ENCODE data around the gene PEMT.

Gene PEMT

DNA sequence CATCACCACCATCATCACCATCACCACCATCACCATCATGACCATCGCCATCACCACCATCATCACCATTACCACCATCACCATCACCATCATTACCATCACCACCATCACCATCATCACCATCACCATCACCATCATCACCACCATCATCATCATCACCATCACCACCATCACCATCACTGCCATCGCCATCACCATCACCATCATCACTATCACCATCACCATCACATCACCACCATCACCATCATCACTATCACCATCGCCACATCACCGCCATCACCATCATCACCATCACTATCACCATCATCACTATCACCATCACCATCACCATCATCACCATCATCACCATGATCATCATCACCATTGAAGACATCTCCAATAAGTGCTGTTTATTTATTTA, 131.5 kb downstream of the PEMT start:
- no peak overlapping the region for H3K27ac ChIP-seq
- no peak for DNase-seq
- in situ Hi-C loops (cut with HindIII; ENCODE audit: low pct_ligation_motif_present, low sequenced_read_pairs) = no loop called here
- H3K36me3 ChIP-seq (replicated peaks) = no peaks in the 10 kb centered on the region
- H3K4me3 ChIP-seq (ENCODE audit: low read depth, low read length) = no peak overlapping the region
- TF ChIP-seq CTCF (IDR thresholded peaks at IDR 0.05; ENCODE audit: low read depth, low read length, missing control alignments) = no peak
- H3K27me3 ChIP-seq (replicated peaks) = peaks cover 2% of the 10 kb centered on the region

- Histone ChIP-seq H3K4me3 (ENCODE audit: low read depth, low read length) (no peak overlapping the region), H3K27me3 (replicated peaks) (no peaks in the 10 kb centered on the region), H3K36me3 (replicated peaks) (no peaks in the 10 kb centered on the region), H3K27ac (no peak overlapping the region)
- no peak for DNase-seq
- in situ Hi-C loops (cut with HindIII; ENCODE audit: low pct_ligation_motif_present, low sequenced_read_pairs) = no loop called here
- no peak for TF ChIP-seq CTCF (IDR thresholded peaks at IDR 0.05; ENCODE audit: low read depth, low read length, missing control alignments)
Measured at GRCh38 chr17:17457680-17458079, 133.8 kb downstream of the PEMT start.

DNA sequence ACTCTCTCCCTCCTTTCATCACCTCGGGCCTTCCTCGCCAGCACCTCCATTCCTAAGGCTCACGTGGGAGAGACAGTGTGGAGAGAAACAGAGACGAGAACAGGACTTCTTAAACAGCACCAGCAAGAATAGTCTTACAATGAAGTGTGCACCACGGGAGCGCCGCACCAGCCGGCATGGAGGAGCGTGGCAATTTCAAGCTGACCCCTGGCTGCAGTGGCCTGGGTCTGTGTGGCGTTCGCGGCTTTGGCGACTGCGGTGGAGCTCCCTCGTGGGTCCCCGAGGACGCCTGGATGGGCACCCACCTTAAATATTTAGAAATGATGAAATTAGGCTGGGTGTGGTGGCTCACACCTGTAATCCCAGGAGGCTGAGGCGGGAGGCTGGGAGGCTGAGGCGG, 135.3 kb downstream of the PEMT start:
- in situ Hi-C loops (cut with HindIII; ENCODE audit: low pct_ligation_motif_present, low sequenced_read_pairs) = no loop called here
- DNase-seq = no peak

More for the DNA sequence above, 135.3 kb downstream of the PEMT start:
- no peak for TF ChIP-seq CTCF (IDR thresholded peaks at IDR 0.05; ENCODE audit: low read depth, low read length, missing control alignments)
- no peak overlapping the region for H3K4me3 ChIP-seq (ENCODE audit: low read depth, low read length)
- no peaks in the 10 kb centered on the region for H3K36me3 ChIP-seq (replicated peaks)
- no peak overlapping the region for H3K27ac ChIP-seq
- H3K27me3 ChIP-seq (replicated peaks) = no peaks in the 10 kb centered on the region
